Measurements from ENCODE around the gene GCLM.
A peak's percentile ranks its signal among the peaks of the same experiment; 100 is the strongest.

Gene GCLM

GRCh38 chr1:93846206-93846991 is 62.8 kb downstream of the GCLM start:
- DNase-seq = peak; percentile 81

GRCh38 chr1:93845538-93846205 is 63.6 kb downstream of the GCLM start:
- DNase-seq = peak; percentile 9

GRCh38 chr1:93844262-93845045 is 64.8 kb downstream of the GCLM start:
- DNase-seq = peak; percentile 3

- DNase-seq = no peak
These were observed 66.3 kb downstream of the GCLM start for GRCh38 chr1:93842750-93843500.

- no peak for DNase-seq
These were observed 67.5 kb downstream of the GCLM start for GRCh38 chr1:93841771-93842170.

- no peak for DNase-seq
These were observed 68.2 kb downstream of the GCLM start for GRCh38 chr1:93840956-93841482.

- no peak for DNase-seq
These were observed 69.5 kb downstream of the GCLM start for GRCh38 chr1:93839753-93840152.

- DNase-seq = no peak
These were observed 69.9 kb downstream of the GCLM start for GRCh38 chr1:93839307-93839706.

GRCh38 chr1:93837961-93838360 is 71.3 kb downstream of the GCLM start:
- no peak for DNase-seq
